Stimulated activated CD8-positive, alpha-beta memory T cell treated with anti-CD3 and anti-CD28 coated beads, Interleukin-4, amount 100 ng/mL, for 48 hours (primary cell): Measurements from ENCODE around the gene DRG2.

Experiments
- DNase-seq: peaks from one replicate; pipeline ENCODE4 v3.0.0-alpha.2; 2020

Gene DRG2

DNA sequence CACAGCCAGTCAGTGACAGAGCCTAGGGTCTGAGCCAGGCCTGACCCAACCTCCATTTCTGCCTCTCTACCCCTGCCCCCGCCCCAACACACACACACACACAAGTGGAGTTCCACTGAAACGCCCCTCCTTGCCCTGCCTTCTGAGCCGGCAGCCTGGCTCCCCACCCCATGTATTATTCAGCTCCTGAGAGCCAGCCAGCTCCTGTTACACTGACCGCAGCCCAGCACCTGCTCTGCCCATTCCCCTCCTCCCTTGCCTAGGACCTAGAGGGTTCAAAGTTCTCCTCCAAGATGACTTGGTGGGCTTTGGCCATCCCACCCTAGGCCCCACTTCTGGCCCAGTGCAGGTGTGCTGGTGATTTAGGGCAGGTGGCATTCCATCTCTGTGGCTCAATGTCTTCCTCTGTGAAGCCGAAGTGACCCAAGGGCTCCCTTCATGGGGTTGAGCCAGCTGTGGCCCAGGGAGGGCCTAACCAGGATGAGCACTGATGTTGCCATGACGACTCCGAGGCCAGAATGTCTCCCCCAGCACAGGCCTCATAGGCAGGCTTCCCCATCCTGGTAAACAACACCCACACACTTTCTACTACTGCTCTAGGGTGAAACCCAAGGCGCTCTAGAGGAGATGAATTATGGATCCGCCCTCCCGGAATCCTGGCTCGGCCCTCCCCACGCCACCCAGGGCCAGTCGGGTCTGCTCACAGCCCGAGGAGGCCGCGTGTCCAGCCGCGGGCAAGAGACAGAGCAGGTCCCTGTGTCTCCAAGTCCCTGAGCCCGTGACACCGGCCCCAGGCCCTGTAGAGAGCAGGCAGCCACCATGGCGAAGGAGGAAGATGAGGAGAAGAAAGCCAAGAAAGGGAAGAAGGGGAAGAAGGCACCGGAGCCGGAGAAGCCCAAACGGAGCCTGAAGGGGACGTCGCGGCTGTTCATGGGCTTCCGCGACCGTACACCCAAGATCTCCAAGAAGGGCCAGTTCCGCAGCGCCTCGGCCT is 30.5 kb downstream of the DRG2 start:
- DNase-seq: no peak

DNA sequence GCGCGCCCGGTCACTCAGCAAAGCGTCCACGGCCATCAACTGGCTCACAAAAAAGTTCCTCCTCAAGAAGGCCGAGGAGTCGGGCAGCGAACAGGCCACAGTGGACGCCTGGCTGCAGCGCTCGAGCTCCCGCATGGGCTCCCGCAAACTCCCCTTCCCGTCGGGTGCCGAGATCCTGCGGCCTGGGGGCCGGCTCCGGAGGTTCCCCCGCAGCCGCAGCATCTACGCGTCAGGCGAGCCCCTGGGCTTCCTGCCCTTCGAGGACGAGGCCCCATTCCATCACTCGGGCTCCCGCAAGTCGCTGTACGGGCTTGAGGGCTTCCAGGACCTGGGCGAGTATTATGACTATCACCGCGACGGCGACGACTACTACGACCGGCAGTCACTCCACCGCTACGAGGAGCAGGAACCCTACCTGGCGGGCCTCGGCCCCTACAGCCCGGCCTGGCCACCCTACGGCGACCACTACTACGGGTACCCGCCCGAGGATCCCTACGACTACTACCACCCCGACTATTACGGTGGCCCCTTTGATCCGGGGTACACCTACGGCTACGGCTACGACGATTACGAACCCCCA is 31.5 kb downstream of the DRG2 start:
- DNase-seq: no peak

- DNase-seq: no peak
Measured at GRCh38 chr17:18119938-18120337, 32.2 kb downstream of the DRG2 start.

DNA sequence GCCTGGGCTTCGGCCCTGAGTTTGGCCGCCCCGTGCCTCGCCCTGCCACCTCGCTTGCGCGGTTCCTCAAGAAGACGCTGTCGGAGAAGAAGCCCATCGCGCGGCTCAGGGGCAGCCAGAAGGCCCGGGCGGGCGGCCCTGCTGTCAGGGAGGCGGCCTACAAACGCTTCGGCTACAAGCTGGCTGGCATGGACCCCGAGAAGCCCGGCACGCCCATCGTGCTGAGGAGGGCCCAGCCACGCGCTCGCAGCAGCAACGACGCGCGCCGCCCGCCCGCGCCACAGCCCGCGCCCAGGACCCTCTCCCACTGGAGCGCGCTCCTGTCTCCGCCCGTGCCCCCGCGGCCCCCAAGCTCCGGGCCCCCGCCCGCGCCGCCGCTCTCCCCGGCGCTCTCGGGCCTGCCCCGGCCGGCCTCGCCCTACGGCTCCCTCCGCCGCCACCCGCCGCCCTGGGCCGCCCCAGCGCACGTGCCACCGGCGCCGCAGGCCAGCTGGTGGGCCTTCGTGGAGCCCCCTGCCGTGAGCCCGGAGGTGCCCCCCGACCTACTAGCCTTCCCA is 32.8 kb downstream of the DRG2 start:
- no peak for DNase-seq

DNA sequence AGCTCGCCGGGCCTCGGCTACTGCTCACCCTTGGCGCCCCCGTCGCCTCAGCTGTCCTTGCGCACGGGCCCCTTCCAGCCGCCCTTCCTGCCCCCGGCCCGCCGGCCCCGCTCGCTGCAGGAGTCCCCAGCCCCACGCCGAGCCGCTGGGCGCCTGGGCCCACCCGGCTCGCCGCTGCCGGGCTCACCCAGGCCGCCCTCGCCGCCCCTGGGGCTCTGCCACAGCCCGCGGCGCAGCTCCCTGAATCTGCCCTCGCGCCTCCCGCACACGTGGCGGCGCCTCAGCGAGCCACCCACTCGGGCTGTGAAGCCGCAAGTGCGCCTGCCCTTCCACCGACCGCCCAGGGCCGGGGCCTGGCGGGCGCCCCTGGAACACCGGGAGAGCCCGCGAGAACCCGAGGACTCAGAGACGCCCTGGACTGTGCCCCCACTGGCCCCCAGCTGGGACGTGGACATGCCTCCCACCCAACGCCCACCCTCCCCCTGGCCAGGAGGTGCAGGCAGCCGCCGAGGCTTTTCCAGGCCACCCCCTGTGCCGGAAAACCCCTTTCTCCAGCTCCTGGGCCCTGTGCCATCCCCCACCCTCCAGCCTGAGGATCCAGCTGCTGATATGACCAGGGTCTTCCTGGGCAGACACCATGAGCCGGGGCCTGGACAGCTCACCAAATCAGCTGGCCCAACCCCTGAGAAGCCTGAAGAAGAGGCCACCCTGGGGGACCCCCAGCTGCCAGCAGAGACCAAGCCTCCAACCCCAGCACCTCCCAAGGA is 33.6 kb downstream of the DRG2 start:
- DNase-seq: no peak

DNA sequence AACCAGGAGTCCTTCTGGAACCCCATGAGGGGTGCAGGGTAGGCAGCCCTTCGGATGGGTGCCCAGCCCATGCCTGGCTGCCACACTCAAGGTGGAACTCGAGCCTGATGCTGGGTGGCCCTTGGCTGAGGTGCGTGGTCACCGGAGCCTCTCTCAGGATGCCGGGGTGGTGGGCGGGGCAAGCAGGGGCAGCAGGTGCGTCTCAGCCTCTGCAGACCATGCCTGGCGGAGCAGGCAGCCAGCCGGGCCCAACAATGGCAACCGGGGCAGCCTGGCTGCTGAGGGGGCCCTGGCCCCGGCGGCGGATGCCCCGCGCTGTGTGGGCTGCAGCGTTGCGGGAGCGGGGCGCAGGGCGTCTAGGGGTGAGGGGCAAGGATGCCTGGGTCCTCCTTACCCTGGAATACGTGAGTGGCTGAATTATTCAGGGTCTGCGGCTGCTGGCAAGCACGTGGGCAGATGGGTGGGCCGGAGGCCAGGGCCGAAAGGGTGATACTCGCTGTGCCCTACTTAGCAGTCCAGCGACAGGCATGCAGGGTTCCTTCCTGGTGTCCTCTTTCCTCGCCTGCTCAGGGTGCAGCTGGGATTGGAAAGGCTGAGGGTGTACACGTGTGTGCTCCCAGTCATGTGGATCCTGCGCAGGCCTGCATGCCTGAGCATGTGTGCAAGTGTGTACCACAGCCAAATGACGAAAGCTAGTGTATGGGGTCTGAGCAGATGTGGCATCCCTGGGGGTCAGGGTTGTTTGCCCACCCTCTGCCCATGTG is 35.4 kb downstream of the DRG2 start:
- no peak for DNase-seq

GRCh38 chr17:18124345-18125126 is 36.8 kb downstream of the DRG2 start:
- DNase-seq: no peak

DNA sequence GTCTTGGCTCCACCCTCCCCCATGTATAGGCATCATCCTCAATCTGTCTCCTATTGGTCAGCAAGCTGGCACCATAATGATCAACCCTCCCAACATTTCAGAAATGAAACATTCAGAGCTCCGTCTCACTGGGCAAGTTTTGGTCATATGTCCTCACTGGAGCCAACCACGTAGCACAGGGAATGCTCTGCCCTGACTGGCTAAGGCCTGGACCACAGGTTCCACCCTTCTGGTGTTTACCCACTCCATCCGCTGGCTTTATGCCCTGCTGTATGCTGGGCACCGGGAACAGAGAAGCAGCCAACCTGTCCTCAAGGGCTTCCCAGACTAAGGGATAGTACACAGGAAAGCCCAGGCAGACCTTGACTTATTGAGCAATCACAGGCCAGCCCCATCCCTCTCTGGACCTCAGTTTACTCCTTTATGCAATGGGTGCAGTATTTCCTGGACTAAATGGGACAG is 41.3 kb downstream of the DRG2 start:
- DNase-seq: no peak

DNA sequence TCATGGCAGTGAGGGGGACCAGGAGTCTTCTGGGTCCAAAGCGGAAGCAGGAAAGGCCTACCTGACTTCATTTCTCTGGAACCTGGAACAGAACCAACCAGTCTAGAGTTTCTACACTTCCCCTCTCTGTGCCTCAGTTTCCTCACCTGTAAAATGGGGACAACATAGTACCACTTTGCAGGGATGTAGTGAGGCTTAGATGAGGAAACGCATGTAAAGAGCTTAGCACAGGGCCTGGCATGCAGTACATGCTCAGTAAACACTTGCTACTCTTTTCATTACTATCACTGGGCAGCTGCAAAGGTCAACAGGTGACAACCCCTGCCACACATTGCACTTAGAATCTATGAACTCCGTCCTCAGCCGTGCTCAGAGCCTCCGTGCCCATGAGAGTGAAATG is 45.0 kb downstream of the DRG2 start:
- no peak for DNase-seq

DNA sequence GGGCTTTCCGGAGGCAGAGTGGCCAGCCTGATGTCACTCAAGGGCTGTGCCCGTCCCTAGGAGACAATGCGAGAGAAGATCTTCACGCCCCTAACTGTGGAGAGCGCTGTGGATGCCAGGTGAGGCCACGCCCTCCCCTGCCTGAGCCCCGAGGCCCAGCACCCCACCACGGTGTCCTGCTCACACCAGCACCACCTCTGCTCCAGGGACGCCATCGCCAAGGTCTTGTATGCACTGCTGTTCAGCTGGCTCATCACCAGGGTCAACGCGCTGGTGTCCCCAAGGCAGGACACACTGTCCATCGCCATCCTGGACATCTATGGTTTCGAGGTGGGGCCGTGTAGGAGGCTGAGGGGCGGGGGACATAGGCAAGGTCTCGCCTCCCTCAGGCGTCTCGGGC is 48.6 kb downstream of the DRG2 start:
- DNase-seq: no peak

DNA sequence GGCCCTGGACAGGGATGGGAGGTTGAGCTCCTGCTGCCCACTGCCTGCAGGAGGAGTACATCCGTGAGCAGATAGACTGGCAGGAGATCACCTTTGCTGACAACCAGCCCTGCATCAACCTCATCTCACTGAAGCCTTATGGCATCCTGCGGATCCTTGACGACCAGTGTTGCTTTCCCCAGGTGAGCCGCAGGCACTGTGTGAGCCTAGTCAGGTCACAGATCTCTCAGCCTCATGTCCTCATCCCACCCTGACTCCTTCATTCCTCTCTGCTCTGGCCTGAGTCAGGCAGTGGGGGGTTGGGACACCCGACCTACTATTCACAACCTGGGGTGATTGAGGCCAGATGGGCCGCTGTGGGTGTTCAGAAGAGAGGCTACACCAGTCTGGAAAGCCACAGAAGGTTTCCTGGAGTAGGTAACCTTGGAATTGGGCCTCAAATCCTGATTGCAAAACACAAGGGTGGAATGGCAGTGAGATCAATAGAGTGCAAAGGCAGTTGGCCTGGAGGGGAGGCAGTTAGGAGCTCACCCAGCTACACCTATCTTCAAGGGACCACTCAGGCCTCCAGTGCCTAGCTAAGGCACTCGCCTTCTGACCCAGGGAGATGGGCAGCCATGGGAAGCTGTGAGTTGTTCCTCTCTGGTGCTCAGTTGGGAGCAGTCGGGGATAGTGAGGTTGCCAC is 50.5 kb downstream of the DRG2 start:
- no peak for DNase-seq

DNA sequence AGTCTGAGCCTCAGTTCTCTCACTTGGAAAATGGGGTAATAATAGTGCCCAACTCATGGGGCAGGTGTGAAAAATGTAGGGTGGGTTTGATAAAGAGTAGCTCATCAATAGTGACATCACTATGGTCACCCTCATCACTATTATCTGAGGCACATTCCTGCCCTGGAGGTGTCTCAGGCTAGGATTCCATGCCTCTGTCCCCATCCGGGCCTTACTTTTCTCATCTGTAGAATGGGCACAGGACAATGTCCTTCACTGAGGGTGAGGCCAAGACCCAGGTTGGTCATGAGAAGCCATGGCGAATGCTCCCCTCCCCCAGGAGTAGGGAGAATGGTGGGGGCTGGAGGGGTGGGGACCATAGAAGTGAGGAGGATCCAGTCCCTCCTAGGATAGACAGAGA is 51.3 kb downstream of the DRG2 start:
- no peak for DNase-seq

- no peak for DNase-seq
Measured at GRCh38 chr17:18139498-18139897, 51.8 kb downstream of the DRG2 start.

DNA sequence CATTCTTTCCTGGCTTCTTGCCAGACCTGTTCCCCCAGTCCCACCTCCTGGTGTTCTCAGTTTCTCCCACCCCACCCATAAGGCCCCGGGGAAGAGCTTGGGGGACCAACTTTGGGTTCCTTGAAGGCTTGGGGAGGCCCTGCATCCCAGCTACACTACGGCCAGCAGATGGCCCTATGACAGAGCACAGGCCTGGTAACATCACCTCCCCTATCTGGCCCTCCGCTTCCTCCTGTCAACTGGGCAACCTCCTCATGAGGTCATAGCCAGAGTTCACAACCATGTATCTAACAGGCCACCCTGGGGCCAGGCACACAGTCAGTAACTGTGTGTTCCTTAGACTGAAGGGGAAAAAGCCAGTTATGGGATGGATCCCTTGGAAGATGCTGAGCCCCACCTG is 52.2 kb downstream of the DRG2 start:
- DNase-seq: no peak

- no peak for DNase-seq
Measured at GRCh38 chr17:18140648-18141047, 52.9 kb downstream of the DRG2 start.

DNA sequence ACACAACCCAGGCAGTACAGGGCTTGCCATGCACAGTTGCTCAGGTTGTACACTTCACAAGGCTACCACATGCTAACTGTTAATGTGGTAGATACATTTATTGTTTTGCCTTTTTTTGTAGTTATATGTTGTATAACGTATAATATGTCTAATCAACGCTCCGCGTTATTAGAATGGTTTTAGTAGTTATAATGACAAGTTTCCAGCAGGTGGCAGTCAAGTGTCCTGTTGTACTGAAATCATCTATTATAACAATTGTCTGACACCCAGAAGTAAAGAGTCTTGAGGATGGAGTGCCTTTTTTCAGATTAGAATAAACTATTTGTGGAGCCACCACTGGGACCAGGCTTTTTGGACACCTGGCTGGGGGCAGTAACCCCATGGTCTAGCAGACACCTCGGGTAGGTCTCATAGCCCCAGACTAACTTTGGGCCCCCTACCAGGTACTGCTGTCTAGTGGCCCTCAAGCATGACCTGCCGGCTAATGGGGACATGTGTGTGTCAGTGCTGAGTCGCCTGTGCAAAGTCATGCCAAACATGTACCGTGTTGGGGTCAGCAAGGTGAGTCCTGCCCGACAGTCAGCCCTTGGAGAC is 53.6 kb downstream of the DRG2 start:
- peak; percentile 52 for DNase-seq

DNA sequence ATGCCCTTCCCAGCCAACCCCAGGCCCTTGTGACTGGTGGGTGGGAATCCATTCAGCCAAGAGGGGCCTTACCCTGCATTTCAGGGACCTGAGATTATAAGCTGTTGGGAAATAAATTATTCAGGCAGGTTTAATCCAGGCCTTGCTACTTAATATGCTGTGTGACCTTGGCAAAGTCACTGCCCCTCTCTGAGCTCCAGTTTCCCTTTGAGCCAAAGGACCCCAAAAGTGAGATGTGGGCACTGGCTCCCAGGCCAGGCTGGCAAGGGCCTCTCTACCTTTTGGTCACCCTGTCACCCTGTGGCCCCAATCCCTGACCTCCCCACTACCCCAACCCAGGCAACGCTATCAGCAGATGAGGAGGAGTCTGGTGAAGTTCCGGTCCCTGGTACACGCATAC is 54.7 kb downstream of the DRG2 start:
- DNase-seq: no peak

DNA sequence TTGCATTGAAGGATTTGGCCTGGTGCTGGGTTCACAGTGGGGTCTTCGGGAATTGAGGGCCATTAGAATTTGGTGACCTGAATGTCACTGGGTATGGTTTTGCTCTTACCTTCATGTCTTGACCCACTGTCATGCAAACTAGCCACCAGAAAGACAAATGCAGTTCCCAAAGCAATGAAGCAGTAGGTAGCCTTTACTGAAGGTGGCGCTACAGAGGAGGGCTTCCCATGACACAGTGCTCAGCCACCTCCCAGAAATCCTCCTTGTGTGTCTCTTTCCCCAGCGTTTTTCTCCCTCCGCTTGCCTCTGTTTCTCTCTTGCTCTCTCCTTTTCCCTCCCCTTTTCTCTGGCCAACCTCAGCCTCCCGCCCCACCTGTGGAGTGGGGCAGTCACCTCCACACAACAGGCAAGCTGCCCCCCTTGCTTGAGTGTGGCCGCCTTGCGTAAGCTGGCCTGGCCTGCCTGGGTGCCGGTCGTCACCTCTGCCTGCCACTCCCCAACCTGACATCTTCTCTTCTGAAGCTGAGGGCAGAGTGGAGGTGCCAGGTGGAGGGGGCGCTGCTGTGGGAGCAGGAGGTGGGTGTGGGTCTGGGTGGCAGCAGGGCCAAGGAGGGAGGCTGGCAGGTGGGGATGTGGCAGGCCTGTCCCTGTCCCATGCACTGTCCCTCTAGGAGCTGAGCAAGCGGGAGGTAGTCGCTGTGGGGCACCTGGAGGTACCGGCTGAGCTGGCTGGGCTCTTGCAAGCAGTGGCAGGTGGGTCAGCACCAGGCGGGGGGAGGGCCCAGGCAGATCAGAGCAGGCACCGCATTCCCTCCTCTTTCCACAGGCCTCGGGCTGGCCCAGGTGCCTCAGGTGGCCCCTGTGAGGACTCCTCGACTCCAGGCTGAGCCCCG is 55.5 kb downstream of the DRG2 start:
- no peak for DNase-seq

DNA sequence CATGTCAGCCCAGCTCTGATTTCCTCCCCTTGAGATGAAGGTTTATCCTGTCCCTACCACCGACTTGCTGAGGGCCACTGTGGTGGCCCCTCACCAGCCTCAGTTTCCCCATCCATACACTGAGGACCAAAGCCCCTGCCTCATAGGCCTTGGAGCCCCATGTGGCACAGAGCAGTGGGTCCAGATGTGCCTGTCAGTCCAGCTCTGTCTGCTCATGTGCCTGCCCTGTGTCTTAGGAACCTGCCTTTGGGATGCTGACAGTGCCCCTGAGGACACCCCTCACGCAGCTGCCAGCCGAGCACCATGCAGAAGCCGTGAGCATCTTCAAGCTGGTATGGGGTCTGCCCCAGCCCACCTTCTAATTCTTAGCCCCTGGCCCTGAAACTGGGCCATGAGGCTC is 56.5 kb downstream of the DRG2 start:
- no peak for DNase-seq

GRCh38 chr17:18144855-18145254 is 57.1 kb downstream of the DRG2 start:
- DNase-seq: no peak
